Erythroblast (primary cell): ENCODE results near the gene TK1.

Experiments used
- DNase-seq, 2 experiments: peaks; one replicate each; lab custom pipeline; 2025; lab: John Stamatoyannopoulos, UW
- GATA1 ChIP-seq: IDR thresholded peaks from 2 replicates; pipeline ENCODE4 v1.6.1; 2011; ENCODE audit warnings: low read depth, mild to moderate bottlenecking, control low read depth, low read length, moderate library complexity
- POLR2A ChIP-seq: IDR thresholded peaks from 2 replicates; pipeline ENCODE4 v1.6.1; 2011; ENCODE audit warnings: mild to moderate bottlenecking, low read length

TK1 gene

DNA sequence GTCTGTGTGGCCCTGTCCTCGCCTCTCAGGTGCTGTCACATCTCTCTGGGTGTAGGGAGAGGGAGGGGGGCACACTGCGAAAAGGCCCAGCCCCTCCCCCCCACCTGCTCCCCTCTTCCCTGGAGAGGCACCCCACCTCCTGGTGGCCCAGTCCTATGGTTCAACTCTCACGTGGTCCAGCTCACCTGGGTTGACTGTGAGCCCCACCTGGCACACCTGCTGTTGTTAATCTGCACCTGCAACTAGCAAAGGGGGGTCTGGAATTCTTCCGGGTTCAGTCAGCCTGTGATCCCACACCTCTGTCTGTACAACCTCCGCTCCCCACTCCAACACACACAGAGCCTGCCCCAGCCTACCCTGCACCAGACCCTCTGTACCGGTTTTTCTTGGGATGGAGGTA, 20.4 kb downstream of the TK1 start:
- DNase-seq = no peak
- TF ChIP-seq POLR2A (no peak), GATA1 (no peak)

DNA sequence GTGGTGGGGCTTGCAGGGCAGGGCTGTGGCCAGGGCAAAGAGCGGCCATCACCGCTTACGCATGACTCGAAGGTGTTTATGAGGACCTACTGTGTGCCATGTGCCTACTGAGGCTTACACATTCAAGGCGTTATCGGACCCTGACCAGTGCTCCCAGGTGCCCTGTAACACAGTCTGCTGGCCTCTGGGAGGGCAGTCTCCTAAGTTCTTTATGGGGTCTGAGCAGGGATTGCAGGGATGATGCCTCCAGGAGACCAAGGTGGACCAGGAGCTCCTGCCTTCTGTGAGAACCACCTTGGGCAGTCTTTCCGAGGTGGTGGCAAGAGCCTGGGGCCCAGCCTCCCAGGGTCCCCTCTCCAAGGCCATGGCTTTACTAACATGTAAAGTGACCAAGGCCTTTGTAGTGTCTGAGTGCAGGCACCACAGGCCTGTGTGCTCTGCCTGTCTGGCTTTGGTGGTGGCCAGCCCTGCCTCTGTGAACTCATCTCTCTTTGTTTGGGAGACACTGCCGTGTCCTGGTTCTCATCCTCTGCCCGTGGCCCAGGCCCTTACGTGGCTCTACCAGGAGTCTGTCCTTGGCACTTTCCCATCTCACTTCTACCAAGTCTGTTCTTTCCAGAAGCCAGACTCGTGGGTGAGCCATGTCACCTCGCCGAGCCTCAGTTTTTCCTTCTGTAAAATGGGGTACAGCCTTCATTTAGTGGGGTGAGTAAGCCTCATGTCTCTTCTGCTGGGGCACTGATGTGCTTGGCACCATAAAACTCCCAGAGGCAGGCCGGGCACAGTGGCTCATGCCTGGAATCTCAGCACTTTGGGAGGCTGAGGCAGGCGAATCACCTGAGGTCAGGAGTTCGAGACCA, 21.9 kb downstream of the TK1 start:
- TF ChIP-seq POLR2A (no peak), GATA1 (no peak)

DNA sequence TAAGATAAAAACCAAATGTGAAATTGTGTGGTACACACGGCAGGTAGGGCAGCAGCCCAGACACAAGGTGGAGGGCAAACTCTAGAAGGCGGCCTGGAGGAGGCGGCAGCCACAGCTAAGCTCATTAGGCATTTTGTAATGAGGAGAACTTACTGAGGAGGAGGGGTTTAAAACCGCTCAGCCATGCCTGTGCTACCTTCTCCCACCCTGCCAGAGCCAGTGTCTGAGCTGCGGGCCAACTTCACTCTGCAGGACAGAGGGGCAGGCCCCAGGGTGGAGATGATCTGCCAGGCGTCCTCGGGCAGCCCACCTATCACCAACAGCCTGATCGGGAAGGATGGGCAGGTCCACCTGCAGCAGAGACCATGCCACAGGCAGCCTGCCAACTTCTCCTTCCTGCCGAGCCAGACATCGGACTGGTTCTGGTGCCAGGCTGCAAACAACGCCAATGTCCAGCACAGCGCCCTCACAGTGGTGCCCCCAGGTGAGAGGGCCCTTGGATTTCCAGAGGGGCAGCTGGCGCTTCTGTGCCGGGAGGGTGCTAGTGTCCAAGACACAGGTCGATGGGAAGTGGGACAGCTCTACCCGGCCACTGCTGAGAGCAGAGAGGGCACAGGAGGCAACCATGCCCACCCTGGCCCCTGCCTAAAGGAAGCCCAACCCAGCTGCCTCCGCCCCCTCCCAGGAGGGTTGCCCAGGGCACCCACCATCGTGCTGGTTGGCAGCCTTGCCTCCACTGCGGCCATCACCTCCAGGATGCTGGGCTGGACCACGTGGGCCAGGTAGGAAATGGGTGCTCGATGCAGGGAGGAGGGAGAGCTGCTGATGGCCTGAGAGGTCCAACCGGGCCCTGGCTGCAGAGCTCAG, 22.7 kb downstream of the TK1 start:
- TF ChIP-seq POLR2A = no peak
- DNase-seq = no peak

More for the DNA sequence above, 21.9 kb downstream of the TK1 start:
- no peak for DNase-seq

DNA sequence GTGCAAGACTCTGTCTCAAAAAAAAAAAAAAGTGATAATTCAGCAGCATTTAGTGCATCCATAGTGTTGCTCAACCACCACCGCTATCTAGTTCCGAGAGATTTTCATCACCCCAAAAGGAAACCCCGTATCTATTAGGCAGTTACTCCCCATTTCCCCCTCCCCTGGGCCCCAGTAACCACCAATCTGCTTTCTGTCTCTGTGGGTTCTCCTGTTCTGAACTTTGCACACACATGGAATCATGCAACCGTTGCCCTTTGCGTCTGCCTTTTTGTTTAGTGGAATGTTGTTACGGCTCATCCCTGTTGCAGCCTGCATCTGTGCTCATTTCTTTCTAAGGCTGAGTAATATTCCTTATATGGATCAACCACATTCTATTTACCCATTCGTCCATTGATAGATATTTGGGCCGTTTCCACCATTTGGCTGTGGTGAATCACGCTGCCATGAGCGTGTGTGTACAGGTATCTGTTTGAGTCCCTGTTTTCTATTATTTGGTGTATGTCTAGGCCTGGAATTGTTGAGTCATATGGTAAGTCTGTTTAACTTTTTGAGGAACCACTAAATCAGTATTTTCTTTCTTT, 27.2 kb downstream of the TK1 start:
- peak; percentile 60 to 69 for DNase-seq

DNA sequence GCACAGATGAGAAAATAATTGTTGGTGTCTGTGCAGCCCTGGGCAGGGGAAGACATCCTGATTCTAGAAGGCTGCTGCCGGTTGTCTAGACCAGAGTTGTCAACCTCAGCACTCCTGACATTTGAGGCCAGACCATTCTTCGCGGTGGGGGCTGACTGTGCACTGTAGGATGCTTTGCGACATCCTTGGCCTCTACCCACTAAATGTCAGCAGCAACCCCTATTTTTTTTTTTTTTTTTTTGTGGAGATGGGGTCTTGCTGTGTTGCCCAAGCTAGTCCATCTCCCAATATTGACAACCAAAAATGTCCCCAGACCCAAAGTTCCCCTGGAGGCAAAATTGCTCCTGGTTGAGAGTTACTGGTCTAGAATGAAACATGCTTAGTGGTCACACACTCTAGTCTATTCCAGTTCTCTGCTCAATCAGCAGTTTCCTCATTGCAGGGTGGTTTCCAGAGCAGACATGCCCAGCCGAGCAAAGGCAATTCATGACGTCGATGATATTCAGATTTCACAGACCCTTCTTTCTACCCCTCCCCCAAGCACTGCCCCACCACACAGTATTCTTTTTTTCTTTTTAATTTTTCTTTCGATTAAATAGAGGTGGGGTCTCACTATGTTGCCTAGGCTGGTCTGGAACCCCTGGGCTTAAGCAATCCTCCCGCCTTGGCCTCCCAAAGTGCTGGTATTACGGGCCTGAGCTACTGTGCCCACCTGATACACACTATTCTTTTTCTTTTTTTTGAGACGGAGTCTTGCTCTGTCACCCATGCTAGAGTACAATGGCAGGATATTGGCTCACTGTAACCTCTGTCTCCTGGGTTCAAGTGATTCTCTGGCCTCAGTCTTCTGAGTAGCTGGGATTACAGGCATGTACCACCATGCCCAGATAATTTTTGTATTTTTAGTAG, 31.7 kb downstream of the TK1 start:
- no peak for DNase-seq
- TF ChIP-seq GATA1 (no peak), POLR2A (no peak)

More for the DNA sequence above, 27.2 kb downstream of the TK1 start:
- TF ChIP-seq POLR2A (no peak), GATA1 (no peak)

DNA sequence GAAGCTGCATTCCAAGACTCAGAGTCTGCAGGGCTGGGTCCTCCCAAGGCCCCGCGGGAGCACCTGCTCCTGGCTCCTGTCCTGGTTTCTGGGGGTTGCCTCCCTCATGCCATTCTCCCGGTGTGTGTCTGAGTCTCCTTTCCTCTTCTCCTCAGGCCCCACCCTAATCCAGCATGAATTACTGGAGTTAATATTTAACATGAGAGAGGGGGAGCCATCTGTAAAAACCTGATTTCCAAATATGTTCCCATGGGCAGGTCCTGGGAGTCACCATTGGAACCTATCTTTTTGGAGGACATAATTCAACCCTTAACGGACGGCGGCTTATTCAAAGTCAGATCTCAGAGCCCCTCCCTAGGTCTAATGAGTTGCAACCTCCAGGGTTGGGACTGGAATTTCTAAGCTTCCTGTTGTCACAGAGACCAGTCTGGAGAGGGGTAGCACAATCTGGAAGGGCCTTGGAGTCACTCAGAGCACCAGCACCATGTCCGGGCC, 35.3 kb downstream of the TK1 start:
- DNase-seq = no peak
- TF ChIP-seq POLR2A (no peak), GATA1 (no peak)

DNA sequence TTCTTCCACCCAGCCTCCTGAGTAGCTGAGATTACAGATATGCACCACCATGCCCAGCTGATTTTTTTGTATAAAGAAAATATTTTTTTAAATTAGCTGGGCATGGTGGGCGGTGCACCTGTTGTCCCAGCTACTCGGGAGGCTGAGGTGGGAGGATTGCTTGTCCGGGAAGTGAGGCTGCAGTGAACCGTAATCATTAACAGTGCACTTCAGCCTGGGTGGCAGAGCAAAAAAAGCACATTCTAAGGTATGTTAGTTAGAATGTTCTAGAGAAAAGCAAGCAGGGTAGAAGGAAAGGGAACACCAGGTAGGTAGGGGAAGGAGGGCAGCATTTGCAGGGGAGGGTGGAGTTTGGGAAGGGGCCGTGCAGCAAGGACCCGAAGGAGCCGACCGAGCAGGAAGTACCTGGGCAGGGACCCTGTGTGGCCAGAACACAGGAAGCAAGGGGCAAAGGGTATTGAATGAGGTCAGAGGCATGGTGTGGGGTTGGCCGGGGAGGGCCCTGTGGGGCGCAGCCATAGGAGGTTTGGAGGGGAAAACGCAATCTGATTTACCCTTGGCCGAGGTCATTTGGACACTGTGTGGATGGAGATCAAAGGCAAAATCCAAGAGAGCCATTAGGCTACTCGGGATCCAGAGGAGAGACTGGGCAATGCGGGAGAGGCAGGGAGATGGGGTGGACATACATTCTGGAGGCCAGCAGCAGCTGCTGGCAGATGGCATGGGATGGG, 38.4 kb downstream of the TK1 start:
- no peak for DNase-seq
- TF ChIP-seq GATA1 = no peak
- no peak for TF ChIP-seq POLR2A

DNA sequence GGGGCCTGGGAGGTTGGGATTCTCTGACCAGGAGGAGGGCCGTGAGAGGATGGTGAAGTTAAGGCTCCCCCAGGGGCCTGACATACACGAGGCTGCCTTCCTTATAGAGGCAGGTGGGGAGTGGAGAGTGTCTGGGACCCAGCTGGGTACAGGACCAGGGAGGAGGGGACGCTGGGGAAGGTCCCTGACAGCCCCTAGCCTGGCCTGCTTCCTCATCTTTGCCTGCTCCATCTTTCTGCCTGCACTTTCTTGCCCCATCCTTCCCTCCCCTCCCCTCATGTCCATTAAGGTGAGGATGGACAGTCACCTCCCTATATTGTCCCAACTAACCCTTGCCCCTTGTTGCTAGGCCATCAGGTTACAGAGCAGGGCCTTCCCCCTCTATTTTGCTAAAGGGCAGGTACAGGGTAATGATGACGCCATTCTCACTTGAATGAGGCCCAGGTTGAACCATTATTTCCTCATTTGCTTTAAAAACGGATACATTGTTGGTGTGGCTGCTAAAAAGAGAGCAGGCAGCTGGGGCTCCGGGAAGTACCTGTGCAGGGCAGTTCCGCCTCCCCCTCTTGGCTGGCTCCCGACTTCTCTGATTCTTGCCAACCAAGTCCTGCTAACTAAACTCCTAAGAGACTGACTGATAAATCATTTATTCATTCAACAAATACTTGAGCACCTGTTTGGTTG, 39.4 kb downstream of the TK1 start:
- TF ChIP-seq POLR2A (no peak), GATA1 (no peak)
- DNase-seq = no peak

DNA sequence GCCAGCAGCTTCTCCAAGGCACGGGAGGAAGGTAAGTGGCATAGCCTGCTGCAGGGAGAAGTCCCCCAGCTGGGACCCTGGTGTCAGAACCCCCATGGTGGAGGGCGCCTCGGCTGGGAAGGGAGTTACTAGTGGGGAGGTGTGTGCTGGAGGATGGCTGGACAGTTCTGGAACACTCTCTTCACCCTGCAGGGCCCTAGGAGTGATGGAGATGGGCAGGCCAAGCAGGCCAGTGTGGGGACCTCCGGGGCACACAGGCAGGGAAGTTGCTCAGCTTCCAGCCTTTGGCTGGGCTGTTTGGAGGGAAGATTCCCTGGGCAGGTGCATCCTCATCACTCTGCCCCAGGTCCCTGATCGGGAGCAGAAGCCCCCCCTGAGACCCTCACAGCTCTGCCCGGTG, 40.0 kb downstream of the TK1 start:
- TF ChIP-seq POLR2A = no peak
- TF ChIP-seq GATA1 = no peak
- DNase-seq = no peak

DNA sequence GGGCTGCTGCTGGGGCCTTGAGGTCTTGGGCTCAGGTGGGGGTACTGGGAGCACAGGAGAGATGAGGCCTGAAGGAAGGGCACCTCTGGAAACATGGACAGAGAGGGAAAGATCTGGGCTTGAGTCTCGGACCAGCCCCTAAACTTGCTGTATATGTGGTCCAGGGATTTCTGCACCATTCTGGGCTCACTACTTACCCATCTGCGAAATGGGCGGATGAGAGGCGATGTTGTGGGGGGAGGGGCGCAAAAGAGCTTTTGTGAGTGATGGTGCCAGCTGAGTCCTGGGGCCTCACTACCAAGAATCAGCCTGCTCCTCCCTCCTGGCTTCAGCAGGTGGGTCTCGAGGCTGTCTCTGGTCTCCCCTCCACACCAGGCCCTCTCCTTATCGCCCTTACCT, 40.4 kb downstream of the TK1 start:
- TF ChIP-seq GATA1 (no peak), POLR2A (no peak)
- peak in 1 of 2 experiments; percentile 75 for DNase-seq

DNA sequence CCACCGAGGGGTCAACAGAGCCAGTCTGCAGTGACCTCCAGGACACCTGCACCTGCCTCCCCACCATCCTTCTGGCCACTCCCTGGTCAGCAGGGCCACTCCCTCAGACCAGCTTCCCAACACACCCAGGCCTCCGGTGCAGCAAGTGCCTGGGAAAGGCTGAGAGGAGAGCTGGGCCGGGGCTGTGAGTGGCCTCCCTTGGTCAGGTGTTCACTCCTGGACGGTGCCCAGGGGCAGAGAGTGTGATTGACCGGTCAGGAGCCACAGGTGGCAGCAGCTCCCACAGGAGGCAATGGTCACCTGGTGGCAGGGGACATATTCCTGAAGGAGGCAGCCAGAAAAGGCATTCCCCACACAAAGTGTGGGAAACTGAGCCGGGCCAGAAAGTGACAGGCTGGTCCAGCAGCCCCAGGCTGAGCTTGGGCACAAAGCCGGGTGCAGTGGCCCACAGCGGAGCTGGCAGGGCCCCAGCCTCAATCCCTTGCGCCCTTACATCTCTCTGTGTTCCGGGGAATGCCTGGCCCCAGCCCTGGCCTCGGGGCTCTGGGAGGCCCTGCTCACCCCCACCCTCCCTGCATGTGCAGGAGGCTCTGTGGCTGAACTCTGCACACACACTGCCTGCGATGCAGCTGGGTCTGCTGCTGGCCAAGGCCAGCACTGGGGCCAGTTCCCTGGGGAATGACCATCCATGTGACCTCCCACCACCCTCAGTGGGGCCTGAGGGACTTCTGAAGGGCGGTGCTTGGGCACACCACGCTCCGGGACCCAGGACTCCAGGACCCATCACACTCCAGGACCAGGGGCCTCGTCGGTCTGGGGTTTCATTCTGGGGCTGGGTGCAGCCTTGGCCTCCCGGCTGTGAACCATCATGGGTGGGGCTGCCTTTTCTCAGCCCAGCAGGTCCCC, 41.9 kb downstream of the TK1 start:
- no peak for DNase-seq
- no peak for TF ChIP-seq GATA1
- TF ChIP-seq POLR2A = no peak
